GM12872 (cell line): ENCODE measurements around the gene COL5A1.

ENCODE experiments used
- CTCF ChIP-seq: IDR thresholded peaks from 3 replicates; pipeline ENCODE4 v1.5.1; 2011; ENCODE audit warnings: low read depth, mild to moderate bottlenecking, low read length, moderate library complexity; ENCODE audit not compliant: insufficient read depth

The COL5A1 gene

GRCh38 chr9:134641173-134641989 lies at the start of gene COL5A1:
Gene COL5A1, plus strand, starts transcription at chr9:134641803. Its CDS starts 385 bp downstream, at chr9:134642188.
- TF ChIP-seq CTCF, result no peak

GRCh38 chr9:134592018-134592818 lies 49.4 kb upstream of the COL5A1 start:
- TF ChIP-seq CTCF, result no peak

- no peak for TF ChIP-seq CTCF
Observed at GRCh38 chr9:134592819-134593200, 48.8 kb upstream of the COL5A1 start.

GRCh38 chr9:134593286-134594077 lies 48.1 kb upstream of the COL5A1 start:
- TF ChIP-seq CTCF, result no peak

- no peak for TF ChIP-seq CTCF
Observed at GRCh38 chr9:134594078-134594941, 47.3 kb upstream of the COL5A1 start.

GRCh38 chr9:134595014-134595413 lies 46.6 kb upstream of the COL5A1 start:
- no peak for TF ChIP-seq CTCF
